GM18861 (cell line): ENCODE results near the gene POLN.

Source experiments
- ATAC-seq: cut with Tn5 transposase; IDR thresholded peaks from one replicate; pipeline ENCODE4 v1.9.1; 2021; ENCODE audit not compliant: unreplicated experiment

The POLN gene

DNA sequence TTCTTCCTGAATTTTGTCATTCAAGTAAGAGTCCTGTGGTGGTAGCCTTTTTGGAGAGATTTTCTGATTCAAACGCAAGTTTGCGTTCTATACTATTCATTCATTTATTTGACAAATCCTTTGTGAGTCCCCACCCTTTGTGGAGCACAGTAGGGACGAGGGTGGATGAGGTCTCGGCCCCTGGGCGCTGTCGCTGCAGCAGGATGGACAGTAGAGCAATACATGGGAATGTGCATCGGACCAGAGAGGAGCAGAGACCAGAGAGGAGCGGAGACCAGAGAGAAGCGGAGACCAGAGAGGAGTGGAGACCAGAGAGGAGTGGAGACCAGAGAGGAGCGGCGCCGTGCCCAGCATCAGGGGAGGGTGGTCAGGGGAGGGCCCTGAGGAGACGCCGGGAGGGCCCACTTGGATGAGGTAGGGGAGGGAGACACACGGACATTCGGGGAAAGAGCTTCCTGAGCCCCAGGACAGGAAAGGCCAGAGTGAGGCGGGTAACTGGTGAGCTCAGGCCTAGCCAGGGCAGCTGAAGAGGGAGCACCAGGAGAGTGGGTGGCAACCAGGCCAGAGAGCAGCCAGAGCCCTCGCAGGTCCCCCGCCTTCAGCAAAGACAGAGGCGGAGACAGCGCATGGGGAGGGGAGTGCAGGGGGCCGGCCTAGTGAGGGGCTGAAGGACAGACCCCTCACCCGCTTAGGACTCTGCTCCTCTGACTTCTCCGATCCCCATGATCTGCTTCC lies 115.4 kb downstream of the POLN start:
- ATAC-seq, result no peak

DNA sequence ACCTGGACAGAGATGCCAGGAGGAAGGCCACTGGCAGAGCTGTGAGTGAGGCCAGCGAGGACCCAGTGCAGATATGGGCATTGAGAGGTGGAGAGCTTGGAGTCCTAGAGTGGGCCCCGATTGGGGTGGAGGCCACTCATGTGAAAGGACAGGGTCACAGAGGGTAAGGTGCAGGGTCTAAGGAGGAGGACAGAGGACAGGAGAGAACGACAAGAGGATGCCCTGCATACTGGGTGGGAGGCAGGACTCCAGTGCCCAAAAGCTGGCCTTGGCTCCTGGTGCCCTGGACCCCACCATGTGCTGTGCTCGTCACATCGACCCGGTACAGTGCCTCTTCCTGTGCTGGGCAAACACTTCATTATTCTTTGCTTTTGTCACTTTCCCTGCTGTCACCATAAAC lies 116.1 kb downstream of the POLN start:
- ATAC-seq, result no peak

DNA sequence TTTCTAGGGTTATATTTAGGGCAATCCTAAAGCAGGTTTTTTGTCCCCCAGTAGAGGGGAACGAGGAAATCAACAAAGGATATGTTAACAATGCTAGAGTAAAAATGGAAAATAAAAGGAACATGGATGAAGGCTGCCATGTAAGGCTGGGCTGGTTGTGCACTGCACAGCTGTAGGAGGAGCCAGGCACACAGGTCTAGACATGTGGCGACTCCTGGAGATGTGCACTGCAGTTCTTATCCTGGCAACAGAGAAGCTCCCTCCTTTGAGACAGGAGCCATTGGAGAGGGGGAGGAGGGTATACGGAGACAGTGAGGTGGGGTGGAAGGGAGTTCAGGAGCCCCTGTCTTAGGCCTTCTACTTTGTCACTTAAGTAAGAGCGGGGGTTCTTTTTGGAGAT lies 116.9 kb downstream of the POLN start:
- ATAC-seq, result no peak

DNA sequence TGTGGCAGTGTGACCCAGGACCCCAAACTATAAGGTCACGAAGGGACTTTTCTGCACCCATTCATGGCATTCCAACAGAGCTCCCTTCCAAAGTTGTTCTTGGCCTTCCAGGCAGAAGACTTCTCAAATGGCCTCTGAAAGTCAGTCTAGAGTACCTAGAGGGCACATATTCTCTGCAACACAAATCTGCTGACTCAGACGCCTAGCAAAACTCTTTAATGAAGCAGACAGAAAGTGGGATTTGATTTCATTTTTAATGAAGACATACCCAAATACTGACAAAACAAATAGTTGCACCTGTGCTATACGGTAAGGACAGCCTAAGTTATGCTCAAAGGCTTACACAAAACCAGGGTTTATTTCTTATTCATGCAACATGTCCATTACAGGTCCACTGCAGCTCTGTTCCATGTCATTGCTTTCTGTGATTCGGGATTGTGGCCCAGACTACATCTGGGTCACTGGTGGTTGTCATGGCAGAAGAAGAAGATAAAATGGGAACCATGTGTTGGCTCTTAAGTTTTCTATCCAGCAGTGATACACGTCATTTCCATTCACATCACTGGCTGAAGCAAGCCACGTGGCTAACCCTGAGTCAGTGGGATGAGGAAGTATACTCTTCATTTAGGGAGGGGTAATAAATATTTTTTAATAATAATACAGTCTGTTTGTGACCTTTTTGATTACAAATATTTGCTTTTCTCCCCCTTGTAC lies 125.1 kb downstream of the POLN start:
- no peak for ATAC-seq

DNA sequence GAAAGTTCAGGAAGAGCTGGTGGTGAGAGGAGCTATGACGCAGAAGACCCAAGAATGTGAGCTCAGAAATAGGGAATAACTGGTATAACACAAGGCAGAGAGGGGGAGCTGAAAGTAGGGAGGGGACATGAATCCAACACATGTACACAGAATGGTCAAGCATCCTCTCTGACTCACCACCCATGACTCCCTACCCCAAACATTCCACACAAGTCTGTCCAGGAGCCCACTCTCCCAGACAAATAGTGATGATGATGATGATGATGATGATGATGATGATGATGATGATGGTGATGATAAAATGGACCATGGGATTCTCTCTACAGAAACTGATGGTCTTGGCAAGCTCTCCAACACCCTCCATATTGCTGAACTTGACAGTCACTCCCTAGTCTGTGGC lies 136.4 kb downstream of the POLN start:
- ATAC-seq, result no peak

DNA sequence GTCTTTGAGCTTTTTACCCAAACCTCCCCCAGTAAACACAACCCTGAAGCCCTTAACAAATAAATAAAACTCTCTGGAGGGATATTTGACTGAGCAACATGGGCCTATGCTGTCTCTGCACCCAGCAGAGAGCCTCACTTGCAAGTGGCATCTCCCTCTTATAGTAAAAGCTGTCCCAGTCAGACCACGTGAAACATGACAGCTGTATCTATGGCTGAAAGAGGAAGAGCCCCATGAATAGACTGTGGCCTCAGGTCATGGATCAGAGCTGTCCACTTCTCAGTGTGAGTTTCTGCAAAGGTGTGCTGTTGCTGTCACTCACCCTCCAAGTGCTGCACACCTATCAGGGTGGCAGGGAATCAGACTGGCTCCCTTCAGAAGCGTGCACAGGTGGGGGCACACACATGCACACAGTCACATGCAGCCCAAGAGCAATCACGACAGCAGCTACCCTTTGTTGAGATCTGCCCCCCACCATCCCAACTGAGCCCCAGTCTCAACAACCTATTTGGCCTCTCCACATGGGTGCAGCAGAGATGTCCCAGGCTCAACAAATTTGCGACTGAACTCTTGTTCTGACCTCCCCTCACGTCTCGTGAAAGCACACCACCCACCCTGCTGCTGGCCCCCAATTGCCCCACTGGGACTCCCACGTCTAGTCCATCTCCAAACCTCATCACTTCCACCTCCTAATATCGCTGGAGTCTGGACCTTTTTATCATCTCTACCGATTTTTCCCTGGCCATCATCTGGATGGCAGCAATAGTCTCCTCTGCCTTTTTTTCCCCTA lies 137.2 kb downstream of the POLN start:
- ATAC-seq, result no peak

DNA sequence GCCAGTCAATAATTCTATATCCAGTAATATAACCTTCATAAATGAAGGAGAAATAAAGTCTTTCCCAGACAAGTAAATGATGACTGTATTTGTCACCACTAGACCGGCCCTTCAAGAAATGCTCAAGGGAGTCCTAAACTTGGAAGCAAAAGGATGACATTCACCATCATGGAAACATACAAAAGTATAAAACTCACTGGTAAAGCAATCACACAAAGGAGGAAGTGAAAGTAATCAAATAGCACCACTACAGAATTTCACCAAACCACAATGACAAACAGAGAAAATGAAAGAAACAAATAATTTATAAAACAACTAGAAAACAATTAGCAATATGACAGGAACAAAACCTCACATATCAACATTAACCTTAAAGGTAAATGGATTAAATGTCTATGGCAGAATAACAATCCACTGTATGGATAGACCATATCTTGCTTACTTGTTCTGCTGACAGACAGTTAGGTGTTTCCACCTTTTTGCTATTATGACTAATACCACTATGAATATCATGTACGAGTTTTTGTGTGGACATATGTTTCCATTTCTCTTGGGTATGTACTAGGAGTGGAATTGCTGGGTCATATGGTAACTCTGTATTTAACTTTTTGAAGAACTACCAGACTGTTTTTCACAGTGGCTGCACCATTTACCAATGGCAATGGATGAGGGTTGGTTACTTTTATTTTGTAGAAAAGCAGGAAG lies 137.9 kb downstream of the POLN start:
- no peak for ATAC-seq

DNA sequence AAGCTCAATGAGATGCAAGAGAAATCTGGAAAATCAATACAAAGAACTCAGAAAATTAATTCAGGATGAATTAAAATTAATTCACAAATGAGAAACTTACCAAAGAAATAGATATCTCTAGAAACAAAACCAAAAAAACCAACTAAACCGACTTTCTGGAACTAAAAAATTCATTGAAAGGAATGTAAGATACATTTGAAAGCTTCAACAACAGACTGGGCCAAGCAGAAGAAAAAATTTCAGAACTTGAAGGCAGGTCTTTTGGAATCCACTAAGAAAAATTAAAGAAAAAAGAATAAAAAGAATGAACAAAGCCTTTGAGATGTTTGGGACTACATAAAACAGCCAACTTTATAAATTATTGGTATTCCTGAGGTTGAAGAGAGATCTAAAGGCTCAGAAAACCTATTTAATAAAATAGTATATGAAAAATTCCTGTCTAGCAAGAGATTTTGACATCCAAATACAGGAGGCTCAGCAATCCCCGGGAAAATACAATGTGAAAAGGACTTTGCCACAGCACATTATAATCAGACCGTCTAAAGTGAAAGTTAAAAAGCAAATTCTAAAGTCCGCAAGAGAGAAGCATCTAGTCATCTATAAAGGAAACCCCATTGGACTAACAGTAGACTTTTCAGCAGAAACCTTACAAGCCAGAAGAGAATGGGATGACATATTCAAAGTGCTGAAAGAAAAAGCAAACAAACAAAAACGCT lies 138.6 kb downstream of the POLN start:
- no peak for ATAC-seq

DNA sequence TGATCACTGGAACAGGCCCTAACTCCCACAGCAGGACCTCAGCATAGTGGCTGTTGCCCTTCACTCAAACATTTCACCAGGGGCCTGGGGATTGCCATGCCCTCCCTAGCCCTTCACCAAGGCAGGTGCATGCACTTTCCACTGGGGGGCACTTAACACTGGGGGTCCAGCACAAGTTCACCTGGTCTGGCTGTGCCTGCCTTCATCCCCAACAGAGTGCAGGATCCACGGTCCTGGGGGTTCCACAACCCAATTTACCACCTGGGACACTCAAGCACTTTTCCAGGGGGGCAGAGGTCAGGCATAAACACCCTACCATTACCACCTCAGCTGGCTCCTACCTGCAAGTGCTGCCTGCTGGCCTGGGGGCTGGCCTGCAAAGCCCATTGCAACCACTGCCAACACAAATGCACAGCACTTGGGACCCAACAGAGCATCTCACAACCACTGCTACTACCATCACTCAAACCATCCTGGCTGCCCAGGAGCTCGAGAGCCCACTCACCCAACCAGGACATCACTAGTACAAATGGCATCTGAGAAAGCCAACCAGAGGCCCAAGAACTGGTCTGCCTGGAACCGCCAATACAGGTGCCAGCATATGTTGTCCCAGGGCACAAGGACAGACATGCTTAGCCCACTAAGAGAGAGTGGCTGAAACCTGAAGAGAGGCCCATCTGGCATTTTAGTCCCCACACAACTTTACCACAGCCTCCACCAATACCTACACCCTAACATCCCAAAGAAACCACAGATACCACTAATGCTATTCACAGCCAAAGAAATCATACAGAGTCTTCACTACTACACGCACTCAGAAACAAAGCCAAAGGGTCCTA lies 139.7 kb downstream of the POLN start:
- no peak for ATAC-seq

DNA sequence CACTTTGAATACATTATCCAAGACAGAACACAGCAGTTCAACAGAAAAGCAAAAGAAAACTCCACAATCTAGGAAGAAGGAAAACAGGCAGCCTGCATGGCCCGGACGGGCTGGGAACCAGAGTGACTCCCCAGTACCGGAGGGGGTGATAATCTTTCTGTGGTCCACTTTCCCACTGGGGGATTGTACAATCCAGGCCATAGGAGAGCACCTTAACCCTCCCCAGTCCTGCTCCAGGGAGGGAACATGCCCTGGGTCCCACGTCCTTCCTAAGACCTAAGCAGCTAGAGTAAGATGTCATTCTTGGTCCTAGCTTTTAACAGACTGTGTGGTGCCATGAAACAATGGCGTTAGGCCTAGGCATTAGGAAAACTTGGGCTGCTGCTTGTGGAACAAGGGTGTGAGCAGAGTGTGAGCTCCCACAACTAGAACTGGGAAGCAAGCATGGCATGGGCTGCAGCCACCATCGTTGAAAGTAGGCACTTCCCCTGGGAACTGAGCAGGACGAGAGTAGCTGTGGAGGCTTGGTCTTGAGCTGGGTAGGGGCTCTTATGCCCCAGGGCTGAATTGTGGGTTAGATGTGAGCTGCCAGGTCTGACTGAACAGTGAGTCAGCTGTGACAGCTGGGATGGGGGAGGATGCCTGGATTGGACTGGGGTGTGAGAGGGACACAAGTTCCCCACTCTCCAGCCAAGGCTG lies 140.4 kb downstream of the POLN start:
- ATAC-seq, result no peak

DNA sequence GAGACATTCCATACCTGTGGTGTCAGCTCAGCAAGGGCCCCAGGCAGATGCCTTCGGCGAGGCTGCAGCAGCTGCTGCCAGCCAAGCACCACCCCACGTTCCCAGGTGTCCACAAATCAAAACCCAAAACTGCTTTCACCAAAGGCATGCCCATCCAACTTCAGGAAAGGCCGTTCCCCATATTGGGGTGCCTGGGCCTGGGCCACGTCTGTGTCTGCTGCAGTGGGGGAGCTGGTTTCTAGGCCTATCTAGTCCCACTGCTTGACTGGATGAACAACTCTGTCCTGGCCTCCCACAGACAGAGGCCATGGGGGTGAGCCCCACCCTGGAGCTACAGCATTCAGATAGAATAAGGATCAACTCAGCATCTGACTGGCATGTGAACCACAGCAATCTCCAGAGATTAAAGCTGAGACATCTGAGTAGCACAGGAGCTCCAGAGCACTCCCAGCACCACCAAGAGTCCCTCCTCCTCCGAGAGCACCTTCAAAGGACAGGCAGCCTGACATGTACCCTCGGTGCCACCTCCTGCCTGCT lies 145.8 kb downstream of the POLN start:
- ATAC-seq, result no peak

DNA sequence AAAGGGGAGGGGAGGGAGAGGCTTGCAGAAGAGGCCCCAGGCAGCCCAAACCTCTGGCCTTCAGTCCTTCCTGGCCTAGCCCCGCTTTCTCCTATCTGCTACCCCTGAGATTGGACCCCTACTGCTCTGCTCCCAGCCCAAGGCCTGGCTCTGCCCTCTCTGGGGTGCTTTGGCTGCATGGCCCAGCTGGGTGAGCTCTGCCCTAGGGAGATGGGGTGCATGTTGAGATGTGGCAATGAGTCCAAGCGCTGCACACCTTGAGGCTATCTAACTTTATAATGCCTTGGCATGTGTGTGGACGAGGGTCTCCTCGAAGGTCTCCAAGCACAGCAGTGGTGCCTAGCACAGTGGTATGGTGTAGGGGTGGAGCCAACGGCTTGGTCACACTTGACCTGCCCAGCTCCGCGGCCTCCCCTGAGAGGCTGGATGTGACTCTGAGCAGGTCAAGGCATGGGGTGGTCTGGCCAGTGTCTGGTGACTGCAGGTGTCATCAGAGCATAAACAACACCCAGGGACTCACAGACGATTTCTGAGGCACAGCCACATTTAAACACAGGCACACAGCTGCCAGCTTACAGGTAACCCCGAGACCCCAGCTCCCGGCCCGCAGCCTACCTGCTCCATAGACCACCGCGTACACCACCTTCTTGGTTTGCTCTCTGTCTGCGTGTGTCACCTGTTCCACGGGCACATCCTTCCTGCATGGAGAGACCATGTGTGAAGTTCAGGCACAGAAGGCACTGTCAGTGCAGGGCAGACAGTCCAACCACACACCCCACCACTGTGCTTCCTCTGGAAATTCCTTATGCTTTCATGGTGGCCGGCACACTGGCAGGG lies 146.5 kb downstream of the POLN start:
- no peak for ATAC-seq

DNA sequence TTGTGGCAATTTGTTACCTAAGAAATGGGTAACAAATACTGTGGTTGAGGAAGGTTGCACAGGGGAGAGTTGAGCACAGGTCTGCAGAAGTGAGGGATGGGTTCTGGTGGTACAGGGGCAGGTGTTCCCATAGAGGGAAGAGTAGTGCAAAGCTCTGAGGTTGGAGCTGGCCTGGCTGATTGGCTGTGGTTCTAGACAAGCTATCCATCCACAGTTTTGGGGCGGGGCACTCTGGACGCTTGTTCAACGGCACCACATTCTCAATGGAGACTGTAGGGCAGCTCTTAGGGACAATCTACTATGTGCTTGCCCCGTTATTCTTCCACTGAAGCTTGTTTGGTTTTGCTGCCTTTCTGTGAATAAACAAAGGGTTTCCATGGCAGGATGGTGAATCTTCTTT lies 147.4 kb downstream of the POLN start:
- no peak for ATAC-seq

DNA sequence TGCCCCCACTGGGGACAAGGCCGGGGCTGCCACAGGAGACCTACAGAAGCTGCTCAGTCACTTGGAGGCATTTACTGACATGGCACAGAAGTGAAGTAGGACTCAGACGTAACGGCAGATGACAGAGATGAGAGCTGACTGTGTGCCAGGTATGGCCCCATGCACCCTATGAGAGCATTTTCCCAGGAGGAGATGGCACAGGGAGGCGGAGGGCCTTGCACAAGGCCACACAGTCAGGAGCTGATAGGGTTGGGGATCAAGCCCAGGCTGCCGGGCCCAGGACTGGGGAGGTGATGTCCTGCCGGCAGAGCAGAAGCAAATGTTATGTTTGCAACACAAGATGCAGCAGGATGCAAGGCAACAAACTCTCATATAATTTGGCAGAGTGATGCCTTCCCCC lies 148.7 kb downstream of the POLN start:
- ATAC-seq, result no peak

DNA sequence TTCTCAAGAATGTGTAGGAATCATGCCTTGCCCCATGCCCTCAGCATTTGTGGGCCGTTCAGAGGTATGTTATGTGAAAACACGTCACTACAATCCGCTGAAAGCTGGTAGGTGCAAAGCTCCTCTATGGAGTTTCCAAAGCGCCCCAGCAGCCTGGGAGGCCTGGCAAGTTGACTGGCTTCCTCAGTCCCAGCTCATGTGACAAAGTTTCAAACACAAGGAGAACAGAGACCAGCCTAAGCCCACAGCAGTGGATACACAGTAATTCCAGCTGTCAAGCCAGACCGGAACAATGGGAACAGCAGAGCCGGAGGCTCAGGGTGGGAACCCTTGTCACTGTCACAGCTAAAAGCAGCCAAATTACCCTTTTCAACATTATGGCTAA lies 149.3 kb downstream of the POLN start:
- ATAC-seq, result no peak

DNA sequence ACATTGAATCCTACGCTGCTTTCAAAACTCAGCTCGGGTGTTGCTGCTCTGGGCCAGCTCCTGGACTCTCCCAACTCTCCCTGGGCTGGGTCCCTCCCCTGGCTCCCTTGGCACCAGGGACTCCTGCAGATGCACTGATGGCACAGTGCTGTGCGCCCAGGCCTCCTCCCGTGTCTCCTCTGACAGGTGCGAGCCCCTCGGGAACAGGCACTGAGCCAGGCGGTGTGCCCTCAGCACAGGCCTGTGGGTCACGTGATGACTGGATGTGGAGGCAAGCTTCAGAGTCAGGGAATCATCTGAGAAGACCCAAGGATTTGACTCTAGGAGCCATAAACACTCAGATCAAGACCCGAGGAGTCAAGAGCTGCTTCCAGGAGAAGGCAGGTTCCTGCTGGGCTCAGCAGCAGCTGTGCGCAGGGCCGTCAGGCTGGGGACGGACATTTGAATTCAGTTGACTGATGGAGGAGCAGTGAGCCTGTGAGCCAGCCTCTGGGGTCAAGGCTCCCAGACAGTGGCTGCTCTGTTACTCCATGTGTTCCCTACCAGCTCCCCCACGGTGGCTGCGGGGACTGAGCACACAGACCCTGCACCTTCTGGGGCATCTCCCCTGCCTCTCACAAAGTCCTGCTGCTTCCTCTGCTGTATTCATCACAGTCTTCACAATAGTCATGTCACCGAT lies 149.8 kb downstream of the POLN start:
- no peak for ATAC-seq

DNA sequence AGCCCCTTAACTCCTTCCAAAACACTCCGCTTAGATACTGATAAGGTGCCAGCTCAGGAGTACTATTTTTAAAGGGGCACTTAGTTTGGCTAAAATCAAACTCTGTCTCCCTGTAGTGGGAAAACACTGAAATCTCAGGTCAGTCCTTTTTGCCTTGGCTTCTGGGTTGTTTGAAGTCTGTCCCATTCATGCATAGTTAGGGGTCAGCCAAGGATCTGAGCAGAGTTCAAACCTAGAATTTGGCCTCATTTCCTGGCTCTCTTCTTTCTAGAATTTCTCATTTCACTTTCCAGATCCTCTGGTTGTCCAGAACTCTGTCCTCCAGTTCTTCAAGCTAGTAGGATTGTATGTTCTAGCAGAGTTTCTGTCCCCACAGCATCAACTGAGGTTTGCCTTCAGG lies 151.3 kb downstream of the POLN start:
- no peak for ATAC-seq

DNA sequence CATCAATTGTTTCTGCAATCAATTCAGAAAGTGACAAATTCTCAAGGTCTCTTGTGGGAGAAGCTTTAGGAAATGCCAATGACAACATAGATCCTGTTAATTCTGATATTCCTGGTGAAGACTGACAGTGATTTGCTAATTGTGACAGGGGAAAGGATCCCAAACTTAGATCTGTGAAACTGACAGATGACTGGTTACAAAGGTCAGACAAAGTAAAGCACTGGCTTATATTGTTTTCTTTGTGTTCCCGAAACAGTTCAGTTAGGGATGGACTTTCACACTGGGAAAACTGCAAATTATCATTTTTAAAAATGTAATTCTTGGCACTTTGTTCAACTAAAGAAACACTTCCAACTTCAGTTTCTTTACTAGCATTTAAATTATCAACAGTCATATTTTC lies 152.7 kb downstream of the POLN start:
- ATAC-seq, result no peak
